ENCODE results near the gene GABBR2.

The GABBR2 gene

GRCh38 chr9:98732801-98733200 is 24.1 kb upstream of the GABBR2 start:
- DNase-seq (ENCODE audit: low read depth in 2 of 2) = no peak
- no peak for TF ChIP-seq CTCF (IDR thresholded peaks at IDR 0.05; ENCODE audit: low read depth, low read length)
- H3K4me3 ChIP-seq (replicated peaks in 1 of 2; ENCODE audit: low read depth in 2 of 2, low read length in 2 of 2) = no peak overlapping the region

- DNase-seq (ENCODE audit: low read depth in 2 of 2) = no peak
- H3K4me3 ChIP-seq (replicated peaks in 1 of 2; ENCODE audit: low read depth in 2 of 2, low read length in 2 of 2) = no peak overlapping the region
- no peak for TF ChIP-seq CTCF (IDR thresholded peaks at IDR 0.05; ENCODE audit: low read depth, low read length)
Measured at GRCh38 chr9:98732091-98732490, 23.4 kb upstream of the GABBR2 start.

GRCh38 chr9:98730871-98731270 is 22.1 kb upstream of the GABBR2 start:
- H3K4me3 ChIP-seq (replicated peaks in 1 of 2; ENCODE audit: low read depth in 2 of 2, low read length in 2 of 2) = no peak overlapping the region
- no peak for DNase-seq (ENCODE audit: low read depth in 2 of 2)
- TF ChIP-seq CTCF (IDR thresholded peaks at IDR 0.05; ENCODE audit: low read depth, low read length) = no peak

DNA sequence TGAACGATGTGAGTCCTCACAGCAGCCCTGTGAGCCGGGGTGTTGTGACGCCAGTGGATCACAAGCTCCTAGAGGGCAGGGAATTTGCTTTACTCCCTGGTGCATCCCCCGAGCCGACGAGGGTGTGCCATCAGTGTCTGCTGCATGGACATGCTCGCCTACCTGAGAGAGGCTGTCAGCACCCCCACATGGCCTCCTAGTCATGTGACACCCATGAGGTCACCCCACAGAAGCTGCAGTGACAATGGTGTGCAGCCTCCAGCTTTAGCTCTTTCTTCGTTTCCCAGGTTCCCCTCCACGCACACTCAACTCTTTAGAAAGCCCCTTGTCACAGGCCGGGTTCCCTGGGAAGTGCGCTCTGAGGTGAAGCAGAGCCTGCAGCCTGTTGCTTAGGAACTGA is 19.8 kb upstream of the GABBR2 start:
- DNase-seq (ENCODE audit: low read depth in 2 of 2) = no peak
- no peak for TF ChIP-seq CTCF (IDR thresholded peaks at IDR 0.05; ENCODE audit: low read depth, low read length)
- no peak overlapping the region for H3K4me3 ChIP-seq (replicated peaks in 1 of 2; ENCODE audit: low read depth in 2 of 2, low read length in 2 of 2)

DNA sequence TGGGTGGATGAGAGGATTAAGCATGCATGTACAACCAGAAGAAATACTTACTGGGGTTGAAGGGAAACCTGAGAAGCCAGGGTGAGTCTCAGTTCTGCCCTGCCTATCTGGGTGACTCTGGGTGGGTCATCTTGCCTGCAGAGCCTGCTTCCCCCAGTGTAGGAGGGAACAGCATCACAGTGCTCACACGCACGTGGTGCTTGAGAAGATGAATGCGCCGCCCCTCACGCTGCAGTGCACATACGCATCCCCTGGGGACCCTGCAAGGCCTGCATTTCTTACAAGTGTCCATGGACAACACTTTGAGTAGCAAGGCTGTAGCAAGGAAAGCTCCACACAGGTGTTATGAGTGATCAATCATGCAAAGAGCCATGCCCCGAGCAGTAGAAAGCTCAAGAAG is 18.7 kb upstream of the GABBR2 start:
- TF ChIP-seq CTCF (IDR thresholded peaks at IDR 0.05; ENCODE audit: low read depth, low read length) = no peak
- no peak overlapping the region for H3K4me3 ChIP-seq (replicated peaks in 1 of 2; ENCODE audit: low read depth in 2 of 2, low read length in 2 of 2)
- DNase-seq (ENCODE audit: low read depth in 2 of 2) = no peak

DNA sequence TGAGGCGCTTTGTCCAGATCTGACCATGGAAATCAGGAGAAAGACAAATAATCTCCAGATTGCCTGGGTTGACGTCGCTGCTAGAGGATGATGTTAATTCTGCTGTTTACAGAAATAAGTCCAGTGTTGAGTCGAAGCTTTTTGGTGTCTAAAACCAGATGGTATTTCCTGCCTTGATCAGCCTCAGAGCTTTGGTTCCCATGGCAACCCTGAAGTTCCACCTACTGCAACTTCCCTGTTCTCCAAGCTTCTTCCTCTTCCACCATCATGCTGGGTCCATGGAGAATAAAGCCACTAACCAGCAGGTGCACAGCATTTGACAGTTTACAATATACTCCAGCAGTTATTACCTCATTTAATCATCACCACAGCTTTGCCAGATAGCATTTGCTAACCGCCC is 18.0 kb upstream of the GABBR2 start:
- TF ChIP-seq CTCF (IDR thresholded peaks at IDR 0.05; ENCODE audit: low read depth, low read length) = no peak
- peak; percentile 56 to 67 for DNase-seq (ENCODE audit: low read depth in 2 of 2)
- no peak overlapping the region for H3K4me3 ChIP-seq (replicated peaks in 1 of 2; ENCODE audit: low read depth in 2 of 2, low read length in 2 of 2)

DNA sequence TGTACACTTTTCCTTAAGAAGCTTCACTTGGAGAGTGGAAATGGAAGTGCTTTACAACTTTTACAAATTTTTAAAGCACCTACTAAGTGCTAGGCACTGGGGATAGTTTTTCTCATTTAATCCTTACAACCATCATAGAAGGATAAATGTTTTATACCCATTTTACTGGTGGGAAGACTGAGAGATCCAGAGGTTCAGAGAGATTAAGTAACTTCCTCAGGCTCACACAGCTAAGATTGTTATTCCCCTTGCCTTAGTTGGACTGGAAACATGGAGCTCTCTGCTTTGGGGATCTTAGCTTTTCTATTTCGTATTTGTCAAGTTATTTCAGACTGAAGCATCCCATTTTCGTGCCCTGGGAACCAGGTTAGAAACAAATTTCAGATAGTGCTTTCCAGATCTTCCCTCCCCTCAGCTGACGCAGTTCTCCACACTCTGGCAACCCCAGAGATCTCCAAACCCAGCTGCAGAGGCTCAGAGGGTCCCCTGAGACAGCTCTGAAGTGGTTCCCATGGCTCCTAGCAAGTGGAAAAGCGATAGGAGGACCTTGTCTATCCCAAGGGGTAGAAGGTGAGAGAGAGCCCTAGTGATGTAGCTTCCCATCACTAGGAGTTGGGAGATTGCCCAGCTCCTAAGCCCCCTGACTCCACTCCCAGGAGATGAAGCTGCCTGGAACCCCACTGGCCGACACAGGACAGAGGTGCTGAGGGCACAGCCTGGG is 16.2 kb upstream of the GABBR2 start:
- no peak for DNase-seq (ENCODE audit: low read depth in 2 of 2)
- H3K4me3 ChIP-seq (replicated peaks in 1 of 2; ENCODE audit: low read depth in 2 of 2, low read length in 2 of 2) = no peak overlapping the region
- no peak for TF ChIP-seq CTCF (IDR thresholded peaks at IDR 0.05; ENCODE audit: low read depth, low read length)
